NCI-H146 (cell line): ENCODE results near the gene RBM24.

Source experiments
- DNase-seq: peaks from one replicate; lab custom pipeline; 2025; lab: John Stamatoyannopoulos, UW

Gene RBM24

DNA sequence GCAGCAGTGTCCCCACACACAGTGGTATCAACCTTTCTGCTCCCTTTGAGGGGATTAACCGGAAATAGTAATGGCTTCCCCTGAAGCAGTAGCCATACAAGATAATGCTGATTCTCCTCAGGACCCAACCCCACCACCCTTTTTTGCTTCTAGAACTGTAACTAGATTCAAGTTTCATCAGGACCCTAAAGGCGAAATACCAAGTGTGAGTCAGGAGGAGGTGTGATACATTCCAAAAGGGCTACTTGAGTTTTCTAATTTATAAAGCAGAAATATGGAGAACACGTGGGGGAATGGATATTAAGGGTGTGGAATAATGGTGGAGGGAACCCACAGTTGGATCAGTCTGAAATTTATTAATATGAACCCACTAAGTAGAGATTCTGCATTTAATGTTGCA, 60.7 kb downstream of the RBM24 start:
- no peak for DNase-seq

DNA sequence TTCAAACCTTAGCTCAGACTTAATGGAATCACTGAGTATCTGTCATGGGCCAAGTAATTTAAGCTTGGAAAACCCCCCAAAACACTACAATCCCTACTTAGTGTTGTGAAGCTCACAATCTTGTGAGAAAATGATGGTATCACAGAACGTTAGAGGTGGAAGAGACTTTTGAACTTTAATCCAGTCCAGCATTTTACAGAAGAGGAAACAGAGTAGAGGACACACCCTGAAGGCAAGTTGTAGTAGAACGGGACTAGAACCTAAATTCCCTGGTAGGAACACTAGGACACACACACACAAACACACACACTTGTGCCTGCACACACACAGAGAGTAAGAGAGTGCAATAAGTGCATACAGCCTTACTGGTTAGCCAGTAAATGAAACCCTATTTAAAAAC, 62.1 kb downstream of the RBM24 start:
- no peak for DNase-seq
